Gastrocnemius medialis (tissue), 4 donors: ENCODE measurements around the gene RNASEH1. TPM values are rescaled to one million over a fixed set of nuclear protein-coding genes. Genes with fewer than 3 reads are reported as not detected.

Source experiments
- ATAC-seq, 2 donors: fragments of 150-250 bp; one replicate each; pipeline ENCODE4 v1.9.1; 2016
- DNase-seq, 2 donors: peaks; one replicate each; pipeline ENCODE4 v3.0.0-alpha.2; 2019
- H3K27ac ChIP-seq, 4 donors: fragments of 200-600 bp; sonication (generic); 1 replicate in 1 of 4; 2 replicates in 3 of 4; pipeline ENCODE4 v1.5.1; 2016 to 2018; ENCODE audit warnings: mild to moderate bottlenecking in 2 of 4, moderate library complexity in 1 of 4
- H3K27me3 ChIP-seq, 3 donors: fragments of 200-600 bp; sonication (generic) in 2 of 3; 1 replicate in 1 of 3; 2 replicates in 2 of 3; pipeline versions ENCODE4 v1.5.1 to v1.6.0; 2016 to 2019; ENCODE audit warnings: mild to moderate bottlenecking in 1 of 3, moderate library complexity in 1 of 3
- H3K36me3 ChIP-seq, 2 donors: fragments of 200-600 bp; sonication (generic) in 1 of 2; one replicate each; pipeline ENCODE4 v1.5.1; 2017 to 2018
- H3K4me1 ChIP-seq, 2 donors: fragments of 200-600 bp; sonication (generic) in 1 of 2; one replicate each; pipeline ENCODE4 v1.5.1; 2016 to 2017; ENCODE audit warnings: mild to moderate bottlenecking in 2 of 2
- H3K4me3 ChIP-seq, 4 donors: fragments of 200-600 bp; sonication (generic) in 3 of 4; 1 replicate in 1 of 4; 2 replicates in 3 of 4; pipeline ENCODE4 v1.5.1; 2016 to 2019; ENCODE audit warnings: mild to moderate bottlenecking in 2 of 4
- H3K9me3 ChIP-seq, 3 donors: fragments of 200-600 bp; sonication (generic) in 2 of 3; 1 replicate in 1 of 3; 2 replicates in 2 of 3; pipeline ENCODE4 v1.5.1; 2016 to 2019
- CTCF ChIP-seq, 5 experiments: fragments of 450-650 bp in 3 of 5; fragments of 200-600 bp in 2 of 5; sonication (generic) in 2 of 5; IDR thresholded peaks in 4 of 5; conservative IDR thresholded peaks in 1 of 5; 1 replicate in 4 of 5; 2 replicates in 1 of 5; pipeline ENCODE4 v1.5.1; 2016 to 2019; ENCODE audit warnings: antibody characterized with exemption in 5 of 5, mild to moderate bottlenecking in 3 of 5, moderate library complexity in 3 of 5
- POLR2A ChIP-seq, 2 donors: fragments of 450-650 bp; IDR thresholded peaks; one replicate each; pipeline ENCODE4 v1.6.1; 2017; ENCODE audit warnings: antibody characterized with exemption in 2 of 2, mild to moderate bottlenecking in 2 of 2, moderate library complexity in 2 of 2
- in situ Hi-C, 4 donors: fragments of 200-750 bp; cut with MboI; loops; one replicate each; pipeline versions ENCODE4 v1.15.0 to v1.8.0; 2017; ENCODE audit warnings: low sequenced_read_pairs in 4 of 4
- intact Hi-C: fragments of 100-400 bp; cut with DNase I; formaldehyde crosslinking; loops from one replicate; pipeline ENCODE4 v1.15.1; 2023; ENCODE audit warnings: low total_unique reads
- total RNA-seq, 4 donors: library from RNA; depleted of rRNA; stranded (reverse); fragments of >200 nt; gene quantifications; one replicate each; pipeline versions ENCODE4 v1.1.0 to v1.2.3, GENCODE V29; 2016

Gene RNASEH1
- total RNA-seq, 4 donors from 2014 or later, result 20.6 to 27.4 (median 23.6) TPM

- Histone ChIP-seq H3K4me1 (peaks cover 4 to 6% of the 10 kb centered on the region in 2 donors), H3K36me3 (no peaks in the 10 kb centered on the region), H3K27me3 (no peaks in the 10 kb centered on the region), H3K4me3 (no peak overlapping the region), H3K9me3 (no peaks in the 10 kb centered on the region), H3K27ac (no peak overlapping the region)
- TF ChIP-seq POLR2A (IDR thresholded peaks at IDR 0.05), result no peak
- TF ChIP-seq CTCF (IDR thresholded peaks at IDR 0.05 in 4 of 5, conservative IDR thresholded peaks at IDR 0.05 in 1 of 5), result no peak
- ATAC-seq (no peak), DNase-seq (no peak)
- intact Hi-C loops (no loop called here), in situ Hi-C loops (no loop called here)
Measured at GRCh38 chr2:3589086-3589485, 31.0 kb upstream of the RNASEH1 start.

GRCh38 chr2:3588084-3588483 is 30.0 kb upstream of the RNASEH1 start:
- Histone ChIP-seq H3K9me3 (no peaks in the 10 kb centered on the region), H3K4me1 (peaks cover 4 to 7% of the 10 kb centered on the region in 2 donors), H3K36me3 (no peaks in the 10 kb centered on the region), H3K27me3 (no peaks in the 10 kb centered on the region), H3K27ac (no peak overlapping the region), H3K4me3 (no peak overlapping the region)
- in situ Hi-C loops (no loop called here), intact Hi-C loops (no loop called here)
- DNase-seq (no peak), ATAC-seq (no peak)
- TF ChIP-seq POLR2A (IDR thresholded peaks at IDR 0.05) (no peak), CTCF (IDR thresholded peaks at IDR 0.05 in 4 of 5, conservative IDR thresholded peaks at IDR 0.05 in 1 of 5) (no peak)

- H3K27me3 ChIP-seq, result no peaks in the 10 kb centered on the region
- ATAC-seq (no peak), DNase-seq (no peak)
- H3K27ac ChIP-seq, result no peak overlapping the region
- in situ Hi-C loops (no loop called here), intact Hi-C loops (no loop called here)
- no peak overlapping the region for H3K4me3 ChIP-seq
- peaks cover 4 to 7% of the 10 kb centered on the region in 2 donors for H3K4me1 ChIP-seq
- no peak for TF ChIP-seq POLR2A (IDR thresholded peaks at IDR 0.05)
- TF ChIP-seq CTCF (IDR thresholded peaks at IDR 0.05 in 4 of 5, conservative IDR thresholded peaks at IDR 0.05 in 1 of 5), result no peak
- no peaks in the 10 kb centered on the region for H3K9me3 ChIP-seq
- no peaks in the 10 kb centered on the region for H3K36me3 ChIP-seq
Measured at GRCh38 chr2:3587432-3587831, 29.3 kb upstream of the RNASEH1 start.

- no peak for ATAC-seq
- in situ Hi-C loops, result no loop called here
- Histone ChIP-seq H3K9me3 (no peaks in the 10 kb centered on the region), H3K27me3 (no peaks in the 10 kb centered on the region), H3K27ac (no peak overlapping the region), H3K4me3 (no peak overlapping the region), H3K4me1 (peaks cover 4 to 7% of the 10 kb centered on the region in 2 donors), H3K36me3 (peaks cover 0 to 1% of the 10 kb centered on the region in 2 donors)
- intact Hi-C loops, result no loop called here
- DNase-seq, result no peak
- no peak for TF ChIP-seq CTCF (IDR thresholded peaks at IDR 0.05 in 4 of 5, conservative IDR thresholded peaks at IDR 0.05 in 1 of 5)
- no peak for TF ChIP-seq POLR2A (IDR thresholded peaks at IDR 0.05)
Measured at GRCh38 chr2:3587021-3587420, 28.9 kb upstream of the RNASEH1 start.

GRCh38 chr2:3586220-3586619 is 28.1 kb upstream of the RNASEH1 start:
- in situ Hi-C loops, result no loop called here
- H3K4me1 ChIP-seq, result peaks cover 4 to 7% of the 10 kb centered on the region in 2 donors
- ATAC-seq (no peak), DNase-seq (no peak)
- peaks cover 0 to 9% of the 10 kb centered on the region in 2 donors for H3K36me3 ChIP-seq
- intact Hi-C loops, result no loop called here
- H3K27me3 ChIP-seq, result no peaks in the 10 kb centered on the region
- no peaks in the 10 kb centered on the region for H3K9me3 ChIP-seq
- no peak overlapping the region for H3K4me3 ChIP-seq
- TF ChIP-seq POLR2A (IDR thresholded peaks at IDR 0.05), result no peak
- H3K27ac ChIP-seq, result peak overlapping the region in 3 of 4 donors; percentile 54 to 69 (median 61)
